ENCODE measurements around the gene PHOX2A. TPM values are rescaled to one million over a fixed set of nuclear protein-coding genes. Genes with fewer than 3 reads are reported as not detected.

Gene PHOX2A
- total RNA-seq, 1 experiment from 2014 or later, result 1.6 TPM

- ChIA-PET CTCF (interaction anchor here (0.7 to 4.8 kb wide), 3 partner anchors 10 to 201 kb away, joined by 5 to 123 read pairs (median 64); partner anchors contain the start of gene INPPL1), POLR2A (interaction anchor here (5.7 kb wide), 1 partner anchor 11 kb away, joined by 37 read pairs; the partner anchor contains the start of gene INPPL1)
- TF ChIP-seq JUN (CRISPR knock-in tag; IDR thresholded peaks at IDR 0.05) (no peak), ZNF512 (CRISPR knock-in tag; IDR thresholded peaks at IDR 0.05; ENCODE audit: borderline replicate concordance) (no peak), ZNF232 (CRISPR knock-in tag; IDR thresholded peaks at IDR 0.05) (no peak), MXD4 (CRISPR knock-in tag; IDR thresholded peaks at IDR 0.05; ENCODE audit: borderline replicate concordance) (no peak), SMAD3 (CRISPR knock-in tag; IDR thresholded peaks at IDR 0.05; ENCODE audit: borderline replicate concordance) (no peak), CBFB (CRISPR knock-in tag; IDR thresholded peaks at IDR 0.05; ENCODE audit: low read depth) (no peak), ETV6 (CRISPR knock-in tag; IDR thresholded peaks at IDR 0.05) (no peak), ZNF671 (CRISPR knock-in tag; IDR thresholded peaks at IDR 0.05) (no peak), ATF3 (CRISPR knock-in tag; conservative IDR thresholded peaks at IDR 0.05) (no peak), ATF6 (CRISPR knock-in tag; IDR thresholded peaks at IDR 0.05) (no peak), KAT7 (CRISPR knock-in tag; IDR thresholded peaks at IDR 0.05; ENCODE audit: borderline replicate concordance) (no peak), NFYB (CRISPR knock-in tag; conservative IDR thresholded peaks at IDR 0.05; ENCODE audit: low read depth) (no peak), SP1 (CRISPR knock-in tag; conservative IDR thresholded peaks at IDR 0.05) (no peak), FOXP4 (CRISPR knock-in tag; IDR thresholded peaks at IDR 0.05) (no peak), SOX15 (CRISPR knock-in tag; IDR thresholded peaks at IDR 0.05) (no peak), NFATC4 (CRISPR knock-in tag; IDR thresholded peaks at IDR 0.05) (no peak), TP53 (CRISPR knock-in tag; IDR thresholded peaks at IDR 0.05) (no peak), ZSCAN18 (CRISPR knock-in tag; IDR thresholded peaks at IDR 0.05) (no peak)
- TF ChIP-seq, protein P1, sequence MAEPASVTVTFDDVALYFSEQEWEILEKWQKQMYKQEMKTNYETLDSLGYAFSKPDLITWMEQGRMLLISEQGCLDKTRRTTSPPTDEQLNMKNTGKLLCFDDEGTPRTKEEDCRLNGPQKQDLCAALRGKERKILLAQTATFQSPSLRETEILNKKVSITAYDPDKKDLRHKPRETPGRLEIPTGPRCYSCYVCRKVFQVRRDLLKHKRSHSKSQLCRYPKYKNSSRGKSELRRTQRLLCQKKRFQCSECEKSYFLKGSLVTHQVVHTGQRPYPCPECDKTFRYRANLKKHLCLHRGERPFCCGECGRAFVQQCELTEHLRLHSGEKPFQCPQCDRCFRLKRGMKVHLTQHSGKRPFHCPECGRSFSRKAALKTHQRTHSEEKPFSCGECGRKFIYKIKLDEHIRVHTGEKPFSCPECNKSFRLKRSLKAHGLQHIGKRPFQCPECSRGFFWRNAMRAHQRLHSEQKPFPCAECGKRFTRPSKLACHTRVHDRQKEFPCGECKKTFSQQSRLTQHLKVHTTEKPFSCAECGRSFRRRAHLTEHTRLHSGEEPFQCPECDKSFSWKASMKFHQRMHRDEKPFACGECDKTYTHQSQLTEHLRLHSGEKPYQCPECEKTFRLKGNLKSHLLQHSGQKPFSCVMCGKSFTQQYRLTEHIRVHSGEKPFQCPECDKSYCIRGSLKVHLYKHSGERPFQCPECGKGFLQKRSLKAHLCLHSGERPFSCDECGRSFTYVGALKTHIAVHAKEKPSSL (CRISPR knock-in tag; conservative IDR thresholded peaks at IDR 0.05), result no peak
- TF ChIP-seq, protein P2, sequence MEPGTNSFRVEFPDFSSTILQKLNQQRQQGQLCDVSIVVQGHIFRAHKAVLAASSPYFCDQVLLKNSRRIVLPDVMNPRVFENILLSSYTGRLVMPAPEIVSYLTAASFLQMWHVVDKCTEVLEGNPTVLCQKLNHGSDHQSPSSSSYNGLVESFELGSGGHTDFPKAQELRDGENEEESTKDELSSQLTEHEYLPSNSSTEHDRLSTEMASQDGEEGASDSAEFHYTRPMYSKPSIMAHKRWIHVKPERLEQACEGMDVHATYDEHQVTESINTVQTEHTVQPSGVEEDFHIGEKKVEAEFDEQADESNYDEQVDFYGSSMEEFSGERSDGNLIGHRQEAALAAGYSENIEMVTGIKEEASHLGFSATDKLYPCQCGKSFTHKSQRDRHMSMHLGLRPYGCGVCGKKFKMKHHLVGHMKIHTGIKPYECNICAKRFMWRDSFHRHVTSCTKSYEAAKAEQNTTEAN (CRISPR knock-in tag; IDR thresholded peaks at IDR 0.05), result no peak
- ATAC-seq, result no peak
- Mint-ChIP-seq H3K4me3 (no peak overlapping the region), H3K9me3 (no peaks in the 10 kb centered on the region), H3K27ac (no peak overlapping the region), H3K4me1 (peaks cover 21% of the 10 kb centered on the region), H3K36me3 (peaks cover 42% of the 10 kb centered on the region), H3K27me3 (ENCODE audit: low read depth) (peaks cover 21% of the 10 kb centered on the region)
- no peak for DNase-seq (ENCODE audit: low spot score)
Observed at GRCh38 chr11:72235351-72236057, 8.5 kb downstream of the PHOX2A start.

Data from WTC11 (cell line).